Measurements from ENCODE around the gene TFB1M.

DNA sequence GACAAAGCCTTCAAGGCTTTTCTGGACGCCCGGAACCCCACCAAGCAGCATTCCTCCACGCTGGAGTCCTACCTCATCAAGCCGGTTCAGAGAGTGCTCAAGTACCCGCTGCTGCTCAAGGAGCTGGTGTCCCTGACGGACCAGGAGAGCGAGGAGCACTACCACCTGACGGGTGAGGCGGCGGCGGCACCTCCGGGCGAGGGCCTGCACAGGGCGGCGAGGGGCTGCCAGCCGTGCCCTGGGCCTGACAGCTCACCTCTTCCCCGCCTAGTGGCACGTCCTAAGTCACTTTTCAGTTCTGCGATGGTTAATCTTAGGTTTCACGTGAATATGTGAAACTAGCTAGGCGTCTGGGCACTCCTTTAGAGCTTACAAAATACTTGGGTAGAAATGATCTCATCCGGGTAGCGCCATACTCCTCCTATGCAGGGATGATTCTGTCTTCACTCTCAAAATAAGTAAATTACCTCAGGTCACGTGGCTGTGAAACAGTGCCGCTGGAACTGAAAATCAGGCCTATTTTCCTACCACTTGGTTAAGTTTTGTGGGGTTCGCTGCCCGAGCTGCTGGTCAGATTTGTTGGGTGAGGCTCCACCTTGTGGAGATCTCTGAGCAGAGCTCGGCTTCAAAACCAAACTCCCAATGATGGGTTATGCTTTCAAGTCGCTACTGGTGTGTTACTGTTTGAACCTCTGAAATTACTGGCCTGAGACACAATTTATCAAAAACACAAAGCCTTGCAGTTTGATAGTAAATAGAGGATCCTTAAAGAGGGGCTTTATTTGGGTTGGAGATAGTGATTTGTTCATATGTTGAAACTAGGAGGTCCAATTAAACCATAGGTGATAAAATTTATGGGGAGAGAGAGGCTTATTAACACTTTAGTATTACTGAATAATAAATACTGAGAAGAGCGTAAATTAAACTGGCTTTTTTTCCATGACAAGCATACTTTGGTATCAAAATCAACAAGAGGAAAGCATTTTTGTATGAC is 66.0 kb downstream of the TFB1M start:
- no peak for TF ChIP-seq TOX (CRISPR knock-in tag; IDR thresholded peaks at IDR 0.05; ENCODE audit: borderline replicate concordance)
- TF ChIP-seq CSDC2 (CRISPR knock-in tag; IDR thresholded peaks at IDR 0.05): no peak
- TF ChIP-seq, protein P1, sequence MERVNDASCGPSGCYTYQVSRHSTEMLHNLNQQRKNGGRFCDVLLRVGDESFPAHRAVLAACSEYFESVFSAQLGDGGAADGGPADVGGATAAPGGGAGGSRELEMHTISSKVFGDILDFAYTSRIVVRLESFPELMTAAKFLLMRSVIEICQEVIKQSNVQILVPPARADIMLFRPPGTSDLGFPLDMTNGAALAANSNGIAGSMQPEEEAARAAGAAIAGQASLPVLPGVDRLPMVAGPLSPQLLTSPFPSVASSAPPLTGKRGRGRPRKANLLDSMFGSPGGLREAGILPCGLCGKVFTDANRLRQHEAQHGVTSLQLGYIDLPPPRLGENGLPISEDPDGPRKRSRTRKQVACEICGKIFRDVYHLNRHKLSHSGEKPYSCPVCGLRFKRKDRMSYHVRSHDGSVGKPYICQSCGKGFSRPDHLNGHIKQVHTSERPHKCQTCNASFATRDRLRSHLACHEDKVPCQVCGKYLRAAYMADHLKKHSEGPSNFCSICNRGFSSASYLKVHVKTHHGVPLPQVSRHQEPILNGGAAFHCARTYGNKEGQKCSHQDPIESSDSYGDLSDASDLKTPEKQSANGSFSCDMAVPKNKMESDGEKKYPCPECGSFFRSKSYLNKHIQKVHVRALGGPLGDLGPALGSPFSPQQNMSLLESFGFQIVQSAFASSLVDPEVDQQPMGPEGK (CRISPR knock-in tag; IDR thresholded peaks at IDR 0.05; ENCODE audit: borderline replicate concordance): no peak
- no peak for TF ChIP-seq TCF4 (CRISPR knock-in tag; IDR thresholded peaks at IDR 0.05; ENCODE audit: borderline replicate concordance)
- TF ChIP-seq ZNF8 (CRISPR knock-in tag; IDR thresholded peaks at IDR 0.05): no peak
- TF ChIP-seq RARB (CRISPR knock-in tag; IDR thresholded peaks at IDR 0.05): no peak
- TF ChIP-seq ZFP3 (CRISPR knock-in tag; IDR thresholded peaks at IDR 0.05): no peak
